B cell (primary cell): ENCODE results near the gene AATK. TPM values are rescaled to one million over a fixed set of nuclear protein-coding genes. Genes with fewer than 3 reads are reported as not detected.

Experiments used
- ATAC-seq: fragments of 200-7000 bp; cut with Tn5 transposase; one replicate; pipeline ENCODE4 v1.10.0; 2021; ENCODE audit warnings: low read depth, mild to moderate bottlenecking, moderate number of reproducible peaks, moderate library complexity
- CTCF ChIA-PET: fragments of 350-600 bp; sonication (Branson Sonifier 250); formaldehyde crosslinking; loops from one replicate; lab custom pipeline; 2021; ENCODE audit warnings: antibody characterized with exemption, inconsistent platforms; lab: Charles Lee
- POLR2A ChIA-PET: fragments of 350-600 bp; sonication (Branson Sonifier 250); formaldehyde crosslinking; loops from one replicate; lab custom pipeline; 2021; ENCODE audit warnings: antibody characterized with exemption; lab: Charles Lee
- DNase-seq: peaks from one replicate; pipeline ENCODE4 v3.0.0; 2013
- H2AFZ ChIP-seq: 2 replicates; pipeline ENCODE4 v1.6.1; 2012; ENCODE audit warnings: mild to moderate bottlenecking, low read depth, low read length; ENCODE audit not compliant: insufficient read depth, poor library complexity, severe bottlenecking
- H3K27ac ChIP-seq, 2 donors: 1 replicate in 1 of 2; 2 replicates in 1 of 2; pipeline ENCODE4 v1.5.1; 2012 to 2013; ENCODE audit warnings: low read length in 2 of 2, mild to moderate bottlenecking in 2 of 2, moderate library complexity in 1 of 2
- H3K27me3 ChIP-seq, 4 experiments: fragments of 200-600 bp in 1 of 4; sonication (generic) in 1 of 4; replicated peaks in 1 of 4; 1 replicate in 2 of 4; 2 replicates in 2 of 4; pipeline versions ENCODE4 v1.6.1 to v1.7.0; 2013 to 2016; ENCODE audit warnings: low read length in 3 of 4, mild to moderate bottlenecking in 2 of 4, mixed read lengths in 1 of 4, moderate library complexity in 1 of 4; ENCODE audit not compliant: insufficient read depth in 4 of 4, control insufficient read depth in 3 of 4; ENCODE audit errors: control extremely low read depth in 1 of 4
- H3K36me3 ChIP-seq, 2 experiments: replicated peaks in 1 of 2; 1 replicate in 1 of 2; 2 replicates in 1 of 2; pipeline versions ENCODE4 v1.6.1 to v1.7.1; 2013; ENCODE audit warnings: low read length in 1 of 2; ENCODE audit not compliant: insufficient read depth in 2 of 2, control insufficient read depth in 1 of 2; ENCODE audit errors: control extremely low read depth in 1 of 2, extremely low read depth in 1 of 2
- H3K4me1 ChIP-seq, 2 donors: fragments of 200-600 bp in 1 of 2; sonication (generic) in 1 of 2; 1 replicate in 1 of 2; 2 replicates in 1 of 2; pipeline versions ENCODE4 v1.5.1 to v1.6.1; 2013 to 2017; ENCODE audit warnings: low read length in 2 of 2; ENCODE audit not compliant: control insufficient read depth in 2 of 2, insufficient read depth in 2 of 2
- H3K4me2 ChIP-seq: replicated peaks from 2 replicates; pipeline ENCODE3; 2012; ENCODE audit warnings: mild to moderate bottlenecking, low read depth, low read length; ENCODE audit not compliant: poor library complexity, severe bottlenecking
- H3K4me3 ChIP-seq, 5 experiments: fragments of 200-600 bp in 1 of 5; sonication (generic) in 1 of 5; 1 replicate in 3 of 5; 2 replicates in 2 of 5; pipeline versions ENCODE4 v1.5.1 to v1.7.0; 2011 to 2016; ENCODE audit warnings: low read length in 4 of 5, mild to moderate bottlenecking in 4 of 5, low read depth in 2 of 5, control low read depth in 1 of 5, moderate library complexity in 1 of 5; ENCODE audit not compliant: insufficient read depth in 1 of 5; ENCODE audit errors: control extremely low read depth in 1 of 5, extremely low read depth in 1 of 5
- H3K79me2 ChIP-seq: fragments of 200-600 bp; sonication (generic); one replicate; pipeline ENCODE4 v1.6.0; 2016; ENCODE audit warnings: low read length; ENCODE audit not compliant: control insufficient read depth, insufficient read depth
- H3K9ac ChIP-seq: fragments of 200-600 bp; sonication (generic); 2 replicates; pipeline ENCODE4 v1.6.1; 2017; ENCODE audit warnings: mild to moderate bottlenecking, low read length, moderate library complexity
- H3K9me3 ChIP-seq, 3 donors: one replicate each; pipeline versions ENCODE4 v1.6.1 to v1.7.1; 2013; ENCODE audit warnings: low read length in 2 of 3; ENCODE audit not compliant: control insufficient read depth in 2 of 3, insufficient read depth in 1 of 3; ENCODE audit errors: control extremely low read depth in 1 of 3
- H4K20me1 ChIP-seq: 2 replicates; pipeline ENCODE4 v1.6.0; 2012; ENCODE audit warnings: mild to moderate bottlenecking, low read length; ENCODE audit not compliant: insufficient read depth, control insufficient read depth, poor library complexity, severe bottlenecking
- H3K27ac Mint-ChIP-seq: one replicate; pipeline ENCODE4 v1.8.0; 2021; ENCODE audit warnings: mixed read lengths
- H3K27me3 Mint-ChIP-seq: one replicate; pipeline ENCODE4 v1.8.0; 2021; ENCODE audit warnings: mixed read lengths
- H3K4me1 Mint-ChIP-seq: one replicate; pipeline ENCODE4 v1.8.0; 2021; ENCODE audit warnings: mixed read lengths
- H3K4me3 Mint-ChIP-seq: one replicate; pipeline ENCODE4 v1.8.0; 2021; ENCODE audit warnings: mixed read lengths
- H3K9me3 Mint-ChIP-seq: one replicate; pipeline ENCODE4 v1.8.0; 2022; ENCODE audit warnings: mixed read lengths; ENCODE audit not compliant: insufficient read depth
- EZH2 ChIP-seq: IDR thresholded peaks from 2 replicates; pipeline ENCODE4 v1.6.1; 2012; ENCODE audit warnings: borderline replicate concordance, low read depth, mild to moderate bottlenecking, moderate library complexity, low read length; ENCODE audit not compliant: insufficient read depth, poor library complexity, severe bottlenecking
- WGBS: methylation state at CpG from one replicate; pipeline ENCODE4 v1.1.5; 2013; ENCODE audit warnings: missing lambda C conversion rate; ENCODE audit not compliant: insufficient coverage; 5-methylcytosine and 5-hydroxymethylcytosine counted together
- intact Hi-C: fragments of 100-400 bp; cut with micrococcal nuclease; formaldehyde crosslinking; loops from one replicate; pipeline ENCODE4 v1.10.0; 2022
- polyA plus RNA-seq: library from polyadenylated mRNA; depleted of rRNA; stranded (reverse); fragments of >200 nt; gene quantifications from 2 replicates; pipeline ENCODE4 v1.2.3, GENCODE V29; 2012
- total RNA-seq, 2 donors: library from RNA; stranded (reverse); fragments of 120-200 nt in 1 of 2; gene quantifications; 1 replicate in 1 of 2; 2 replicates in 1 of 2; pipeline versions ENCODE4 v1.2.3 to v1.2.4, GENCODE V29; 2013 to 2022
- TF ChIP-seq, protein P1 (sequence below): fragments of 200-600 bp; IDR thresholded peaks from one replicate; pipeline ENCODE4 v1.8.0; 2022; ENCODE audit warnings: antibody characterized with exemption, mild to moderate bottlenecking

Gene AATK
- total and polyA plus RNA-seq, 2 donors (not counting 1 experiment from before 2014, with no cell fraction given), result 0.21 to 1.7 TPM

DNA sequence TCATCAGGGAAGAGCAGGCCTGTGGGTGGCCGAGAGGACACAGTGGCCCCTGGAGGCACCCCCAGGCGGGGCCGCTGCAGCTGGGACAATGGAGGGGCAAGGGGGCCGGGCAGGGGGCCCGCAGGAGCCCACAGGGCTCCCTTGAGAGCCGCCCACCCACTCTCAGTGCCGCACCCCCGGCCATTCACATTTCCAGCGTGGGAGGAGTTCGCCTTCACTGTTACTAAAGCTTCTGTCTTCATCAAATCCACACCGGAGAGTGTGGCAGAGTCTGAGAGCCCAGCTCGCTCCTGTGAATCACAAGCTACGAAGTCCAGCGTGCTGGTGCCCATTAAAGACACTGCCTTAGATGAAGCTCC is 21.6 kb downstream of the AATK start:
- Histone ChIP-seq H3K9me3 (peaks cover 0 to 3% (median 0%) of the 10 kb centered on the region in 3 donors), H3K27me3 (peaks cover 0 to 6% (median 0%) of the 10 kb centered on the region in 4 experiments), H3K36me3 (no peaks in the 10 kb centered on the region), H2AFZ (no peak overlapping the region), H4K20me1 (no peaks in the 10 kb centered on the region), H3K4me2 (no peak overlapping the region), H3K4me3 (no peak overlapping the region), H3K27ac (no peak overlapping the region), H3K4me1 (no peaks in the 10 kb centered on the region), H3K9ac (no peak overlapping the region), H3K79me2 (no peaks in the 10 kb centered on the region)
- POLR2A ChIA-PET, result no interaction called here
- Mint-ChIP-seq H3K27ac (no peak overlapping the region), H3K4me3 (no peak overlapping the region), H3K4me1 (peaks cover 2% of the 10 kb centered on the region), H3K9me3 (no peaks in the 10 kb centered on the region), H3K27me3 (peaks cover 3% of the 10 kb centered on the region)
- no peak for DNase-seq
- no peak for TF ChIP-seq EZH2
- CTCF ChIA-PET, result interaction anchor here (1.2 to 5.0 kb wide), 3 partner anchors 96 to 457 kb away, joined by 3 to 43 read pairs (median 22); partner anchors contain the start of genes NDUFAF8 and TEPSIN
- intact Hi-C loops, result loop anchor here (5.0 kb wide), 1 partner anchor 78 kb away; the partner anchor contains the start of gene CEP131
- no peak for ATAC-seq
- 82% methylated on average over 14 of the region's 14 CpGs for WGBS

DNA sequence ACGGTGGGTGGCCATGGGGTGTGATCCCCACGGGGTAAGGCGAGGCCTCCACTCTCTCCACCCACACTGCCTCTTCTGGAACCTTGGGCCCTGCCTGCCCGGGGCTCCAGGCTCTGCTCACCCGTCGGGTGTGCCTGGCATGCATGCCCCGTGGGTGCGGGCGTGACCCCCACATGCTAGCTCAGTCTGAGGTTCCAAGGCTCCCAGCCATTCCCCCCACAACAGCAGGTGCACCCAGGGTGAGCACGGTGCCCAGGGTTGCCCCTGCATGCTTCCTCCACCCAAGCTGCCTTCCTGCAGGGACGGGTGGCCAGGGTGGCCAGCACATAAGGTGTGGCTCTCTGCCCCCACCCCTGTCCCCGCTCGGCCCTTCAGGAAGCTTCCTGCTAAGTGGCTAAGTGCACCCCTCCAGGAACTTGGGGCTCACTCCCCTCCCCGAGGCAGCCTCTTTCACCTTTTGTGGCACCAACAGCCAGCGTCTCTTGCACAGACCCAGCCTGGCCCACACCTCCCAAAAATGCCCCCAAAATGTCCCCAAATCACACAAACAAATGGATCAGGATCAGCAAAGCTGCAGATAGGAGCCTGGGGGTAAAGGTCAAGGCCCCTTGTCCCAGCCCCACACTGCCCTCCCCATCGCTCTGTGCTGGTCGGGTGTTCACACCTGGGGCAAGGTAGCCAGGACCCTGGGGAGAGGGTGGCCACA is 22.2 kb downstream of the AATK start:
- Histone ChIP-seq H3K4me2 (no peak overlapping the region), H2AFZ (no peak overlapping the region), H3K27me3 (peaks cover 0 to 6% (median 0%) of the 10 kb centered on the region in 4 experiments), H3K4me3 (no peak overlapping the region), H3K36me3 (no peaks in the 10 kb centered on the region), H3K79me2 (no peaks in the 10 kb centered on the region), H3K9ac (no peak overlapping the region), H4K20me1 (no peaks in the 10 kb centered on the region), H3K27ac (no peak overlapping the region), H3K4me1 (no peaks in the 10 kb centered on the region), H3K9me3 (peaks cover 0 to 3% (median 0%) of the 10 kb centered on the region in 3 donors)
- TF ChIP-seq, protein P1, sequence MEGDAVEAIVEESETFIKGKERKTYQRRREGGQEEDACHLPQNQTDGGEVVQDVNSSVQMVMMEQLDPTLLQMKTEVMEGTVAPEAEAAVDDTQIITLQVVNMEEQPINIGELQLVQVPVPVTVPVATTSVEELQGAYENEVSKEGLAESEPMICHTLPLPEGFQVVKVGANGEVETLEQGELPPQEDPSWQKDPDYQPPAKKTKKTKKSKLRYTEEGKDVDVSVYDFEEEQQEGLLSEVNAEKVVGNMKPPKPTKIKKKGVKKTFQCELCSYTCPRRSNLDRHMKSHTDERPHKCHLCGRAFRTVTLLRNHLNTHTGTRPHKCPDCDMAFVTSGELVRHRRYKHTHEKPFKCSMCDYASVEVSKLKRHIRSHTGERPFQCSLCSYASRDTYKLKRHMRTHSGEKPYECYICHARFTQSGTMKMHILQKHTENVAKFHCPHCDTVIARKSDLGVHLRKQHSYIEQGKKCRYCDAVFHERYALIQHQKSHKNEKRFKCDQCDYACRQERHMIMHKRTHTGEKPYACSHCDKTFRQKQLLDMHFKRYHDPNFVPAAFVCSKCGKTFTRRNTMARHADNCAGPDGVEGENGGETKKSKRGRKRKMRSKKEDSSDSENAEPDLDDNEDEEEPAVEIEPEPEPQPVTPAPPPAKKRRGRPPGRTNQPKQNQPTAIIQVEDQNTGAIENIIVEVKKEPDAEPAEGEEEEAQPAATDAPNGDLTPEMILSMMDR, result no peak
- TF ChIP-seq EZH2, result no peak
- H3K4me3 Mint-ChIP-seq, result no peak overlapping the region
- peaks cover 2% of the 10 kb centered on the region for H3K4me1 Mint-ChIP-seq
- intact Hi-C loops, result loop anchor here (5.0 kb wide), 1 partner anchor 78 kb away; the partner anchor contains the start of gene CEP131
- ATAC-seq (no peak), DNase-seq (no peak)
- no peak overlapping the region for H3K27ac Mint-ChIP-seq
- H3K27me3 Mint-ChIP-seq, result peaks cover 3% of the 10 kb centered on the region
- no peaks in the 10 kb centered on the region for H3K9me3 Mint-ChIP-seq
- POLR2A ChIA-PET, result no interaction called here
- CTCF ChIA-PET, result interaction anchor here (1.0 to 5.0 kb wide), 6 partner anchors 8 to 457 kb away, joined by 3 to 43 read pairs (median 4); partner anchors contain the start of genes NDUFAF8 and TEPSIN
- WGBS, result 82% methylated on average over 17 of the region's 17 CpGs
